Upper lobe of right lung (tissue), 1 donor: Measurements from ENCODE around the gene PIAS1. TPM values are rescaled to one million over a fixed set of nuclear protein-coding genes. Genes with fewer than 3 reads are reported as not detected.

Experiments
- ATAC-seq: fragments of 200-7000 bp; cut with Tn5 transposase; one replicate; pipeline ENCODE4 v1.9.1; 2020; ENCODE audit warnings: mild to moderate bottlenecking, moderate library complexity
- DNase-seq: peaks from one replicate; pipeline ENCODE4 v3.0.0-alpha.2; 2020
- H3K27ac ChIP-seq: fragments of 200-600 bp; one replicate; pipeline ENCODE4 v1.8.0; 2022
- H3K27me3 ChIP-seq: fragments of 200-600 bp; one replicate; pipeline ENCODE4 v1.8.0; 2022; ENCODE audit warnings: mild to moderate bottlenecking
- H3K36me3 ChIP-seq: fragments of 200-600 bp; one replicate; pipeline ENCODE4 v1.8.0; 2022
- H3K4me1 ChIP-seq: fragments of 200-600 bp; one replicate; pipeline ENCODE4 v1.8.0; 2022
- H3K4me3 ChIP-seq: fragments of 200-600 bp; one replicate; pipeline ENCODE4 v1.8.0; 2022; ENCODE audit warnings: mild to moderate bottlenecking
- H3K9me3 ChIP-seq: fragments of 200-600 bp; one replicate; pipeline ENCODE4 v1.8.0; 2022
- intact Hi-C: fragments of 100-400 bp; cut with DNase I; formaldehyde crosslinking; loops from one replicate; pipeline ENCODE4 v1.11.0; 2022
- total RNA-seq: library from RNA; stranded (reverse); fragmentation: NEBNext Ultra II Directional; extraction: Animal tissue kit (Norgen Biotek cat#: 25700); gene quantifications from one replicate; pipeline ENCODE4 v1.2.1, GENCODE V29; 2021
- TF ChIP-seq, protein P1 (sequence below): fragments of 200-600 bp; IDR thresholded peaks from one replicate; pipeline ENCODE4 v1.8.0; 2022; ENCODE audit warnings: antibody characterized with exemption
- donor health status: DM: no; HTN: yes; CAD: no; lungs with severe emphysema.

PIAS1 gene
- total RNA-seq, 1 donor from 2014 or later: 62.0 TPM

DNA sequence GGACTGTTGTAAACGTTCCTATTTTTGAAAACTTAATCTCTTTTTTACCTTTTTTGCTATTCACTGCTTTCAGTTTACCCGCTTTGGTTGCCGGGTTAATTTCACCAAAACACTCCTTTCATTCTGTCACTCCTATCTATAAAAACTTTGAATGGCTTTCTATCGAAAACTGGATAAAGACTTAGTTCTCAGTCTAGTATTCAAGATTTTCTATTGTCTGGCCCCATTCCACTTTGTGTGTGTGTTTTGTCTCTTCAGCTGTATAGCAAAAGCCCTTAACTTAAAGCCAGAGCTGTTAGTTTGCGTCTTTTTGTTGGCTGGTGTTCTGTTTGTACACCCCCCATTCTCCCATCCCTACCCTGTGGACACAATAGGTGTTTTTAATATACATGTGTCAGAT, 7.5 kb downstream of the PIAS1 start:
- DNase-seq (no peak), ATAC-seq (no peak)
- no peaks in the 10 kb centered on the region for H3K27me3 ChIP-seq
- H3K36me3 ChIP-seq: peaks cover 5% of the 10 kb centered on the region
- no peak overlapping the region for H3K4me3 ChIP-seq
- TF ChIP-seq, protein P1, sequence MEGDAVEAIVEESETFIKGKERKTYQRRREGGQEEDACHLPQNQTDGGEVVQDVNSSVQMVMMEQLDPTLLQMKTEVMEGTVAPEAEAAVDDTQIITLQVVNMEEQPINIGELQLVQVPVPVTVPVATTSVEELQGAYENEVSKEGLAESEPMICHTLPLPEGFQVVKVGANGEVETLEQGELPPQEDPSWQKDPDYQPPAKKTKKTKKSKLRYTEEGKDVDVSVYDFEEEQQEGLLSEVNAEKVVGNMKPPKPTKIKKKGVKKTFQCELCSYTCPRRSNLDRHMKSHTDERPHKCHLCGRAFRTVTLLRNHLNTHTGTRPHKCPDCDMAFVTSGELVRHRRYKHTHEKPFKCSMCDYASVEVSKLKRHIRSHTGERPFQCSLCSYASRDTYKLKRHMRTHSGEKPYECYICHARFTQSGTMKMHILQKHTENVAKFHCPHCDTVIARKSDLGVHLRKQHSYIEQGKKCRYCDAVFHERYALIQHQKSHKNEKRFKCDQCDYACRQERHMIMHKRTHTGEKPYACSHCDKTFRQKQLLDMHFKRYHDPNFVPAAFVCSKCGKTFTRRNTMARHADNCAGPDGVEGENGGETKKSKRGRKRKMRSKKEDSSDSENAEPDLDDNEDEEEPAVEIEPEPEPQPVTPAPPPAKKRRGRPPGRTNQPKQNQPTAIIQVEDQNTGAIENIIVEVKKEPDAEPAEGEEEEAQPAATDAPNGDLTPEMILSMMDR: no peak
- no peaks in the 10 kb centered on the region for H3K9me3 ChIP-seq
- intact Hi-C loops: no loop called here
- no peak overlapping the region for H3K27ac ChIP-seq
- peaks cover 28% of the 10 kb centered on the region for H3K4me1 ChIP-seq

DNA sequence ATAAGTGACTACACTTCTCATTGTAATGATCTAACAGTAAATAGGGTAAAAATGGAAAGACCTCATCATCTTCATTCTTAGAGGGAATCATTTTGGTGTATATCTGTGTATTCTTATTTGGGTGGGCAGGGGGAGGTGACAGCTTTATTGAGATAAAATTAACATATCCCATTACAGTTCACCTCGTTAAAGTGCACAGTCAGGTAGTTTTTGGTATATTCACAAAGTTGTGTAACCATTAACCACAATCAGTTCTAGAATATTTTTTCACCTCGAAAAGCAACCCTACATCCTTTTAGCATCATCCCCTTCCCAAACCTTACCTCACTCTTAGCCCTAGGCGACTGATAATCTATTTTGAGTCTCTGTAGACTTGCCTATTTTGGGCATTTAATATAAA, 8.1 kb downstream of the PIAS1 start:
- no peaks in the 10 kb centered on the region for H3K9me3 ChIP-seq
- H3K27ac ChIP-seq: no peak overlapping the region
- H3K36me3 ChIP-seq: peaks cover 5% of the 10 kb centered on the region
- DNase-seq (no peak), ATAC-seq (no peak)
- no peak overlapping the region for H3K4me3 ChIP-seq
- intact Hi-C loops: no loop called here
- TF ChIP-seq, protein P1: no peak
- H3K27me3 ChIP-seq: no peaks in the 10 kb centered on the region
- H3K4me1 ChIP-seq: peaks cover 22% of the 10 kb centered on the region

GRCh38 chr15:68062946-68063465, 8.9 kb downstream of the PIAS1 start:
- Histone ChIP-seq H3K4me3 (no peak overlapping the region), H3K4me1 (peaks cover 16% of the 10 kb centered on the region), H3K27ac (no peak overlapping the region), H3K36me3 (peaks cover 5% of the 10 kb centered on the region), H3K9me3 (no peaks in the 10 kb centered on the region), H3K27me3 (no peaks in the 10 kb centered on the region)
- intact Hi-C loops: no loop called here
- ATAC-seq: no peak
- TF ChIP-seq, protein P1: no peak
- DNase-seq: no peak

GRCh38 chr15:68063606-68064005, 9.5 kb downstream of the PIAS1 start:
- peaks cover 5% of the 10 kb centered on the region for H3K36me3 ChIP-seq
- TF ChIP-seq, protein P1: no peak
- ATAC-seq (no peak), DNase-seq (no peak)
- H3K27ac ChIP-seq: no peak overlapping the region
- peaks cover 10% of the 10 kb centered on the region for H3K4me1 ChIP-seq
- no peaks in the 10 kb centered on the region for H3K27me3 ChIP-seq
- no peaks in the 10 kb centered on the region for H3K9me3 ChIP-seq
- no peak overlapping the region for H3K4me3 ChIP-seq
- intact Hi-C loops: no loop called here

DNA sequence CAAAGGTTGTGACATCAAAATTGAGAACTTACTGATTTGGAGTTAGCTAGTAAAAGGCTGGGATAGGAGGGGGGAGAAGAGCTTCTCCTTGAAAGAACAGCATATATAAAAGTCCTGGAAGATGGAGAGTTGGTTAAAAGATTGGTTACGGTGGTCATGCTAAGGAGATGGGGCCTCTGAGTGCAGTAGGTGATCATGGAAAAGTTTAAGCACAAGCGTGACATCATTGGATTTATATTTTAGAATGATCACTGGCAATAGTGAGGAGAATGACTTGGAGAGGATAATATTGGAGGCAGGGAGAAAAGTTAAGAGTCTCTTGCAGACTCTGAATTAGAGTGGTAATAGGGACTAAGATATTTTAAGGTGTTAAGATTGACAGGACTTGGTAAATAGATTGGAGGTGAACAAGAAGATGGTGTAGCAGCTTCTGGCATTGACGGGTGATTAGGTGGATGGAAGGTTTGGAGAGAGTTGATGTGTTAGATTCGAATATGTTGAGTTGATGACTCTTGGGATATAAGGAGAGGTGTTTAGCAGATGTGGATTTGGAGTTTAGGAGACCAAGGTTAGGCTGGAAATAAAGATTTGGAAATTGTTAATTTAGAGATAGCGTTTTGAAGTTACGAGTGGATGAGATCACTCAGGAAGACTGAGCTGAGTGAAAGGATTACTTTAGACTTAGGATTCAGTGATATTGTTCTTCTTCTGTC, 19.6 kb downstream of the PIAS1 start:
- DNase-seq: no peak
- no peaks in the 10 kb centered on the region for H3K27me3 ChIP-seq
- TF ChIP-seq, protein P1: no peak
- no peaks in the 10 kb centered on the region for H3K9me3 ChIP-seq
- no peak for ATAC-seq
- H3K4me1 ChIP-seq: peaks cover 13% of the 10 kb centered on the region
- H3K4me3 ChIP-seq: no peak overlapping the region
- H3K27ac ChIP-seq: no peak overlapping the region
- intact Hi-C loops: no loop called here
- H3K36me3 ChIP-seq: no peaks in the 10 kb centered on the region
